Loucy (cell line): ENCODE results near the gene ABCG1.

Experiments
- H2AFZ ChIP-seq: fragments of 200-600 bp; sonication (generic); 2 replicates; pipeline ENCODE4 v1.6.0; 2016; ENCODE audit warnings: antibody characterized with exemption, mild to moderate bottlenecking, low read length, moderate library complexity
- H3F3A ChIP-seq: fragments of 200-600 bp; 2 replicates; pipeline ENCODE4 v1.6.0; 2016; ENCODE audit warnings: antibody characterized with exemption, low read depth, mild to moderate bottlenecking
- H3K27me3 ChIP-seq: fragments of 200-600 bp; sonication (generic); 2 replicates; pipeline ENCODE4 v1.6.1; 2014; ENCODE audit warnings: low read length, mild to moderate bottlenecking; ENCODE audit not compliant: insufficient read depth, poor library complexity, severe bottlenecking
- H3K36me3 ChIP-seq: fragments of 200-600 bp; sonication (generic); 2 replicates; pipeline ENCODE4 v1.6.1; 2016; ENCODE audit warnings: low read length; ENCODE audit not compliant: insufficient read depth
- H3K4me1 ChIP-seq: fragments of 200-600 bp; sonication (generic); 2 replicates; pipeline ENCODE4 v1.5.1; 2014; ENCODE audit warnings: low read length, mild to moderate bottlenecking; ENCODE audit not compliant: insufficient read depth, poor library complexity, severe bottlenecking
- H3K4me2 ChIP-seq: fragments of 200-600 bp; sonication (generic); 2 replicates; pipeline ENCODE4 v1.6.0; 2014; ENCODE audit warnings: antibody characterized with exemption, low read length, low read depth, mild to moderate bottlenecking; ENCODE audit not compliant: poor library complexity, severe bottlenecking
- H3K4me3 ChIP-seq: fragments of 200-600 bp; sonication (generic); 2 replicates; pipeline ENCODE4 v1.5.1; 2014; ENCODE audit warnings: low read length, mild to moderate bottlenecking, mixed read lengths; ENCODE audit not compliant: poor library complexity, severe bottlenecking
- H3K79me2 ChIP-seq: fragments of 200-600 bp; sonication (generic); 2 replicates; pipeline ENCODE4 v1.6.1; 2014; ENCODE audit warnings: low read length; ENCODE audit not compliant: insufficient read depth
- H3K9ac ChIP-seq: fragments of 200-600 bp; sonication (generic); 2 replicates; pipeline ENCODE4 v1.6.0; 2014; ENCODE audit warnings: mild to moderate bottlenecking, low read depth, low read length, moderate library complexity; ENCODE audit not compliant: poor library complexity, severe bottlenecking
- H3K9me2 ChIP-seq: fragments of 200-600 bp; sonication (generic); replicated peaks from 2 replicates; pipeline ENCODE4 v1.6.1; 2016; ENCODE audit warnings: low read depth, low read length, mixed read lengths
- H3K9me3 ChIP-seq: fragments of 200-600 bp; sonication (generic); 2 replicates; pipeline ENCODE4 v1.6.1; 2014; ENCODE audit warnings: mild to moderate bottlenecking, antibody characterized with exemption, low read length, low read depth; ENCODE audit not compliant: insufficient read depth
- H4K20me1 ChIP-seq: fragments of 200-600 bp; sonication (generic); 2 replicates; pipeline ENCODE4 v1.6.0; 2014; ENCODE audit warnings: antibody characterized with exemption, low read length, mild to moderate bottlenecking; ENCODE audit not compliant: insufficient read depth, poor library complexity, severe bottlenecking
- CTCF ChIP-seq: fragments of 200-600 bp; sonication (generic); conservative IDR thresholded peaks from 2 replicates; pipeline ENCODE4 v1.5.1; 2014; ENCODE audit warnings: mild to moderate bottlenecking, antibody characterized with exemption, low read length
- EZH2phosphoT487 ChIP-seq: fragments of 200-600 bp; IDR thresholded peaks from 2 replicates; pipeline ENCODE4 v1.6.1; 2018; ENCODE audit warnings: antibody characterized with exemption, mild to moderate bottlenecking, moderate library complexity, borderline replicate concordance

ABCG1 gene

GRCh38 chr21:42252778-42253340 is 33.9 kb downstream of the ABCG1 start:
- Histone ChIP-seq H3K79me2 (peaks cover 89% of the 10 kb centered on the region), H2AFZ (no peak overlapping the region), H3K36me3 (peaks cover 5% of the 10 kb centered on the region; the same call in 1 of the 2 replicates), H3F3A (no peaks in the 10 kb centered on the region), H4K20me1 (no peaks in the 10 kb centered on the region), H3K9ac (no peak overlapping the region), H3K4me2 (no peak overlapping the region), H3K4me3 (no peak overlapping the region), H3K9me3 (no peaks in the 10 kb centered on the region), H3K4me1 (peaks cover 26% of the 10 kb centered on the region), H3K27me3 (no peaks in the 10 kb centered on the region), H3K9me2 (no peaks in the 10 kb centered on the region)
- no peak for TF ChIP-seq CTCF
- no peak for TF ChIP-seq EZH2phosphoT487

DNA sequence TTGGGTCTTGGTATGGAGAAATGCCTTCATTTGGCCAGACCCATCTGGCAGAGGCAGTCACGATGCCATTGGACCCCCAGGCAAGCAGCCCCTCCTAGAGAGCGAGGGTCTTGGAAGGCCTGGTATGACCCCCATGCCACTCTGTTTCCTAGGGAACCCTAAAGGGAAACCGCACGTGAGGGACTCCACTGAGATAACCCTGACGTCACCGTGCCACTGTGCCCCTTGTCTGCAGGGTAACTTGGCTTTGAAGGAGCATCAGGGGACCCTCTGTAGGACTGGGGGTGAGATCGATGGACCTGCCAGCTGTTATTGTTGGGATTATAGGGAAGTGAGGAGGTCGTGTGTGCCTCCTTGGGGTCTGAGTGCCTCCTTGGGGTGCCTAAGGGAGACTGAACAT is 34.5 kb downstream of the ABCG1 start:
- peaks cover 83% of the 10 kb centered on the region for H3K79me2 ChIP-seq
- H3K36me3 ChIP-seq: no peaks in the 10 kb centered on the region
- no peaks in the 10 kb centered on the region for H3K27me3 ChIP-seq
- TF ChIP-seq CTCF (no peak), EZH2phosphoT487 (no peak)
- H3K9ac ChIP-seq: no peak overlapping the region
- H4K20me1 ChIP-seq: no peaks in the 10 kb centered on the region
- peaks cover 31% of the 10 kb centered on the region for H3K4me1 ChIP-seq
- H3K9me2 ChIP-seq: no peaks in the 10 kb centered on the region
- no peak overlapping the region for H2AFZ ChIP-seq
- H3F3A ChIP-seq: no peaks in the 10 kb centered on the region
- no peaks in the 10 kb centered on the region for H3K9me3 ChIP-seq
- no peak overlapping the region for H3K4me3 ChIP-seq
- H3K4me2 ChIP-seq: no peak overlapping the region

DNA sequence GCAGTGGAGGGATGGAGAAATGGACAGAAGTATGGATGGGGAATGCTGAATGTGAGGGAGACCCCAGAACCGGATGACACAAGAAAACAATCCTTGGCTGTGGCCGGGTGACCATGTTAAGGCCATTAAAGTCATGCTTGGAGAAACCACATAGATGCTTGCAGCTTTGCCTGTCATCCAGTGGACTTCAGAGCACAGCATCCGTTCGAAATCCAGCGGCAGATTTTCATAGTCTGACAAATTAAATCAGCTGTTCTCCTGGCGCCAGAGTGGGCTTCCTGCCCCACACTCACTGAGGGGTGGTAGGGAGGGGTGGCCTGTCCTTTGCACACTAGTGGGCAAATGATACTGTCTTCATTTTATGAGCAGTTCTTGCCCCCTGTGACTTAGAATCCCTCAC is 35.1 kb downstream of the ABCG1 start:
- no peak overlapping the region for H3K9ac ChIP-seq
- peaks cover 82% of the 10 kb centered on the region for H3K79me2 ChIP-seq
- no peaks in the 10 kb centered on the region for H3K9me3 ChIP-seq
- no peaks in the 10 kb centered on the region for H3K27me3 ChIP-seq
- H4K20me1 ChIP-seq: no peaks in the 10 kb centered on the region
- H3K36me3 ChIP-seq: no peaks in the 10 kb centered on the region
- H3K4me2 ChIP-seq: no peak overlapping the region
- TF ChIP-seq EZH2phosphoT487 (no peak), CTCF (no peak)
- H3K4me3 ChIP-seq: no peak overlapping the region
- no peak overlapping the region for H2AFZ ChIP-seq
- H3F3A ChIP-seq: no peaks in the 10 kb centered on the region
- H3K4me1 ChIP-seq: peaks cover 37% of the 10 kb centered on the region
- H3K9me2 ChIP-seq: no peaks in the 10 kb centered on the region
